Measurements from ENCODE around the gene MCCC2. TPM values are rescaled to one million over a fixed set of nuclear protein-coding genes. Genes with fewer than 3 reads are reported as not detected.

The MCCC2 gene
- total and polyA plus RNA-seq, 2 of the 4 experiments (the other 2 are of a cell fraction): 18.0 to 22.0 TPM

DNA sequence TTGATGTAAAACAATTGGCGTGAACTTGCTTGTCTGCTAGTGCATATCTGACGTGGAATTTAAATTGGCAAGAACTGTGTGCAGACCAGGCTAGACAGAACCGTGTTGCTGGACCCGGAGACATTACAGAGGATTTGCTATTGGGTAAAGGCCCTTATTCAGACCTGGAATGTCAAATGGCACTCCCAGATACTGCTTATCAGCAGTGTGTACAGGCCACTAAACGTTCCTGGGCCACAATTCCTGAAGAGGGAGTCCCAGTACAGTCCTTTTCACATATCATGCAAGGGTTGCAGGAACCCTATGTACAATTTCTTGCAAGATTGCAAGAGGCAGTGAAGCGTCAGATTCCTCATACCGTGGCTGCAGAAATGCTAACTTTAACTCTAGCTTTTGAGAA lies 13.5 kb upstream of the MCCC2 start:
- 86% methylated on average over 2 of the region's 7 CpGs; no CpG with 5 or more reads in 1 of the 2 experiments for WGBS, 2 experiments (ENCODE audit: extremely low coverage in 2 of 2, insufficient read length in 1 of 2)
- in situ Hi-C loops (cut with MboI; ENCODE audit: low sequenced_read_pairs): no loop called here
- H2AK5ac ChIP-seq (ENCODE audit: low read depth, low read length): no peak overlapping the region
- no peaks in the 10 kb centered on the region for H3K9me3 ChIP-seq (ENCODE audit: control insufficient read depth, insufficient read depth, low read length)
- no peak overlapping the region for H2AFZ ChIP-seq (replicated peaks; ENCODE audit: low read length, poor library complexity)
- peaks cover 2% of the 10 kb centered on the region; the same call in 1 of the 2 replicates for H3K36me3 ChIP-seq (ENCODE audit: control insufficient read depth, insufficient read depth, low read length)
- no peaks in the 10 kb centered on the region for H3K27me3 ChIP-seq (ENCODE audit: control insufficient read depth, insufficient read depth, low read length)
- H3K79me1 ChIP-seq (ENCODE audit: low read depth in 1 of 2, low read length in 2 of 2): no peaks in the 10 kb centered on the region
- no peaks in the 10 kb centered on the region for H4K20me1 ChIP-seq (ENCODE audit: insufficient read depth, low read length)
- no peak overlapping the region for H3K4me3 ChIP-seq (ENCODE audit: insufficient read depth, low read depth, low read length)
- H4K91ac ChIP-seq (ENCODE audit: insufficient read depth, low read depth, low read length): no peak overlapping the region
- no peak overlapping the region for H3K56ac ChIP-seq (ENCODE audit: extremely low read depth, insufficient read depth, low read length)
- H2BK120ac ChIP-seq (ENCODE audit: low read depth, low read length): no peak overlapping the region
- H2BK20ac ChIP-seq (ENCODE audit: low read depth, low read length): no peak overlapping the region
- no peak overlapping the region for H3K27ac ChIP-seq (ENCODE audit: insufficient read depth, low read length)
- H4K8ac ChIP-seq (ENCODE audit: low read depth in 2 of 2, low read length in 2 of 2): no peak overlapping the region
- H2BK15ac ChIP-seq (ENCODE audit: low read depth, low read length): no peak overlapping the region
- POLR2A ChIA-PET (ENCODE audit: unreplicated experiment): no interaction called here
- no peak overlapping the region for H3K23ac ChIP-seq (ENCODE audit: low read depth, low read length)
- H2BK5ac ChIP-seq (ENCODE audit: low read depth, low read length, poor library complexity, severe bottlenecking): no peak overlapping the region
- no peak overlapping the region for H3K14ac ChIP-seq (replicated peaks; ENCODE audit: low read depth, low read length)
- H3K4me1 ChIP-seq (ENCODE audit: control insufficient read depth, insufficient read depth, low read length): no peaks in the 10 kb centered on the region
- no TSS peak for BruUV-seq (replicated peaks)
- H2AK9ac ChIP-seq (replicated peaks; ENCODE audit: low read depth, low read length, poor library complexity): no peak overlapping the region
- no peak overlapping the region for H4K5ac ChIP-seq (ENCODE audit: low read depth, low read length)
- no peak overlapping the region for H3K4ac ChIP-seq (ENCODE audit: low read depth, low read length)
- no peak overlapping the region for H3K9ac ChIP-seq (ENCODE audit: low read depth, low read length)
- H3K4me2 ChIP-seq (ENCODE audit: low read depth, low read length): no peak overlapping the region
- no peak for DNase-seq
- TF ChIP-seq, protein P1, sequence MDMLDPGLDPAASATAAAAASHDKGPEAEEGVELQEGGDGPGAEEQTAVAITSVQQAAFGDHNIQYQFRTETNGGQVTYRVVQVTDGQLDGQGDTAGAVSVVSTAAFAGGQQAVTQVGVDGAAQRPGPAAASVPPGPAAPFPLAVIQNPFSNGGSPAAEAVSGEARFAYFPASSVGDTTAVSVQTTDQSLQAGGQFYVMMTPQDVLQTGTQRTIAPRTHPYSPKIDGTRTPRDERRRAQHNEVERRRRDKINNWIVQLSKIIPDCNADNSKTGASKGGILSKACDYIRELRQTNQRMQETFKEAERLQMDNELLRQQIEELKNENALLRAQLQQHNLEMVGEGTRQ (IDR thresholded peaks at IDR 0.05; ENCODE audit: low read depth, low read length): no peak
- TF ChIP-seq CHD1 (IDR thresholded peaks at IDR 0.05; ENCODE audit: low read depth, low read length) (no peak), MAZ (IDR thresholded peaks at IDR 0.05; ENCODE audit: borderline replicate concordance, low read depth, low read length) (no peak), FOS (IDR thresholded peaks at IDR 0.05; ENCODE audit: low read depth, low read length) (no peak), CEBPB (IDR thresholded peaks at IDR 0.05; ENCODE audit: low read depth, low read length) (no peak), RCOR1 (IDR thresholded peaks at IDR 0.05; ENCODE audit: insufficient replicate concordance, low read length) (no peak), NFE2L2 (IDR thresholded peaks at IDR 0.05; ENCODE audit: low read depth, low read length) (no peak), SMC3 (IDR thresholded peaks at IDR 0.05; ENCODE audit: low read depth, low read length) (no peak)
- TF ChIP-seq, protein P2, sequence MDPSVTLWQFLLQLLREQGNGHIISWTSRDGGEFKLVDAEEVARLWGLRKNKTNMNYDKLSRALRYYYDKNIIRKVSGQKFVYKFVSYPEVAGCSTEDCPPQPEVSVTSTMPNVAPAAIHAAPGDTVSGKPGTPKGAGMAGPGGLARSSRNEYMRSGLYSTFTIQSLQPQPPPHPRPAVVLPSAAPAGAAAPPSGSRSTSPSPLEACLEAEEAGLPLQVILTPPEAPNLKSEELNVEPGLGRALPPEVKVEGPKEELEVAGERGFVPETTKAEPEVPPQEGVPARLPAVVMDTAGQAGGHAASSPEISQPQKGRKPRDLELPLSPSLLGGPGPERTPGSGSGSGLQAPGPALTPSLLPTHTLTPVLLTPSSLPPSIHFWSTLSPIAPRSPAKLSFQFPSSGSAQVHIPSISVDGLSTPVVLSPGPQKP (IDR thresholded peaks at IDR 0.05; ENCODE audit: borderline replicate concordance, low read depth, low read length): no peak
- ATAC-seq (ENCODE audit: low read depth): no peak
- dilution Hi-C loops (cut with HindIII; ENCODE audit: low sequenced_read_pairs, unreplicated experiment): no loop called here
- H3K9me1 ChIP-seq (ENCODE audit: insufficient read depth, low read length): 0 out of 2 replicates have a peak, but pooled peaks cover 2% of the 10 kb centered on the region
- CTCF ChIA-PET: no interaction called here
- H3K18ac ChIP-seq (ENCODE audit: low read depth, low read length): no peak overlapping the region
- intact Hi-C loops (cut with micrococcal nuclease): no loop called here

All from IMR-90 (cell line).